ENCODE data around the gene NUDT2.
"Not testable (repeated sequence)": the region's sequence is repeated elsewhere in the genome, so short reads cannot be mapped to it uniquely, and the experiment has no call there.

The NUDT2 gene

GRCh38 chr9:34328500-34328986 lies 826 bp upstream of the NUDT2 start:
- H3K27me3 Mint-ChIP-seq = no peaks in the 10 kb centered on the region
- H3K27ac Mint-ChIP-seq = peak overlapping the region; percentile 99 to 100
- peaks cover 38% of the 10 kb centered on the region for H3K4me1 Mint-ChIP-seq
- H3K4me3 Mint-ChIP-seq = peak overlapping the region; percentile 96 to 97
- DNase-seq = no peak
- H3K9me3 Mint-ChIP-seq = no peaks in the 10 kb centered on the region
- no peak for ATAC-seq

GRCh38 chr9:34331196-34331595 lies 1.8 kb downstream of the NUDT2 start:
- DNase-seq = no peak
- no peaks in the 10 kb centered on the region for H3K27me3 Mint-ChIP-seq
- ATAC-seq = no peak
- no peaks in the 10 kb centered on the region for H3K9me3 Mint-ChIP-seq
- peaks cover 48% of the 10 kb centered on the region for H3K4me1 Mint-ChIP-seq
- H3K27ac Mint-ChIP-seq = no peak overlapping the region
- H3K4me3 Mint-ChIP-seq = no peak overlapping the region

- Mint-ChIP-seq H3K27ac (no peak overlapping the region), H3K4me3 (peak overlapping the region in 1 of 2 donors; percentile 19)
- ATAC-seq = no peak
Measured at GRCh38 chr9:34332076-34332964, 3.0 kb downstream of the NUDT2 start.

GRCh38 chr9:34333836-34334235 lies 4.5 kb downstream of the NUDT2 start:
- ATAC-seq = no peak
- no peak for DNase-seq
- H3K27ac Mint-ChIP-seq = no peak overlapping the region
- H3K27me3 Mint-ChIP-seq = no peaks in the 10 kb centered on the region
- no peaks in the 10 kb centered on the region for H3K9me3 Mint-ChIP-seq
- H3K4me3 Mint-ChIP-seq = no peak overlapping the region
- peaks cover 39% of the 10 kb centered on the region for H3K4me1 Mint-ChIP-seq

More at GRCh38 chr9:34332076-34332964, 3.0 kb downstream of the NUDT2 start:
- no peak for DNase-seq
- H3K9me3 Mint-ChIP-seq = no peaks in the 10 kb centered on the region
- no peaks in the 10 kb centered on the region for H3K27me3 Mint-ChIP-seq
- H3K4me1 Mint-ChIP-seq = peaks cover 47% of the 10 kb centered on the region

- DNase-seq = no peak
- H3K4me3 Mint-ChIP-seq = no peak overlapping the region
- no peaks in the 10 kb centered on the region for H3K27me3 Mint-ChIP-seq
- peaks cover 39% of the 10 kb centered on the region for H3K4me1 Mint-ChIP-seq
- peak overlapping the region; percentile 69 to 87 for H3K27ac Mint-ChIP-seq
- H3K9me3 Mint-ChIP-seq = no peaks in the 10 kb centered on the region
- ATAC-seq = no peak
Measured at GRCh38 chr9:34334337-34334824, 5.0 kb downstream of the NUDT2 start.

GRCh38 chr9:34334916-34335315 lies 5.5 kb downstream of the NUDT2 start:
- Mint-ChIP-seq H3K4me3 (no peak overlapping the region), H3K9me3 (no peaks in the 10 kb centered on the region), H3K27me3 (no peaks in the 10 kb centered on the region), H3K4me1 (peaks cover 37% of the 10 kb centered on the region), H3K27ac (no peak overlapping the region)
- ATAC-seq (no peak), DNase-seq (no peak)

GRCh38 chr9:34335376-34335775 lies 6.0 kb downstream of the NUDT2 start:
- ATAC-seq (no peak), DNase-seq (no peak)
- no peaks in the 10 kb centered on the region for H3K27me3 Mint-ChIP-seq
- H3K9me3 Mint-ChIP-seq = no peaks in the 10 kb centered on the region
- no peak overlapping the region for H3K27ac Mint-ChIP-seq
- H3K4me1 Mint-ChIP-seq = peaks cover 32% of the 10 kb centered on the region
- H3K4me3 Mint-ChIP-seq = no peak overlapping the region

- Mint-ChIP-seq H3K27me3 (no peaks in the 10 kb centered on the region), H3K9me3 (no peaks in the 10 kb centered on the region), H3K4me1 (peaks cover 16% of the 10 kb centered on the region), H3K27ac (no peak overlapping the region), H3K4me3 (no peak overlapping the region)
- ATAC-seq = no peak
- DNase-seq = no peak
Measured at GRCh38 chr9:34337403-34337802, 8.0 kb downstream of the NUDT2 start.

- not testable (repeated sequence) for ATAC-seq
Measured at GRCh38 chr9:34338079-34338478, 8.7 kb downstream of the NUDT2 start.

GRCh38 chr9:34338665-34339385 lies 9.5 kb downstream of the NUDT2 start:
- Mint-ChIP-seq H3K4me1 (peaks cover 10% of the 10 kb centered on the region), H3K4me3 (no peak overlapping the region), H3K27ac (no peak overlapping the region), H3K9me3 (no peaks in the 10 kb centered on the region), H3K27me3 (no peaks in the 10 kb centered on the region)
- no peak for DNase-seq
- no peak for ATAC-seq

More at GRCh38 chr9:34338079-34338478, 8.7 kb downstream of the NUDT2 start:
- H3K27me3 Mint-ChIP-seq, H3K9me3 Mint-ChIP-seq, DNase-seq, H3K27ac Mint-ChIP-seq, H3K4me3 Mint-ChIP-seq: not testable (repeated sequence)
- peaks cover 10% of the 10 kb centered on the region for H3K4me1 Mint-ChIP-seq

GRCh38 chr9:34341659-34342295 lies 12.4 kb downstream of the NUDT2 start:
- Mint-ChIP-seq H3K27ac (no peak overlapping the region), H3K27me3 (no peaks in the 10 kb centered on the region), H3K4me1 (no peaks in the 10 kb centered on the region), H3K4me3 (no peak overlapping the region), H3K9me3 (no peaks in the 10 kb centered on the region)
- DNase-seq = no peak
- no peak for ATAC-seq

- H3K27ac Mint-ChIP-seq = no peak overlapping the region
- H3K27me3 Mint-ChIP-seq = no peaks in the 10 kb centered on the region
- ATAC-seq (no peak), DNase-seq (no peak)
- H3K4me1 Mint-ChIP-seq = no peaks in the 10 kb centered on the region
- H3K4me3 Mint-ChIP-seq = no peak overlapping the region
- H3K9me3 Mint-ChIP-seq = no peaks in the 10 kb centered on the region
Measured at GRCh38 chr9:34343090-34343489, 13.7 kb downstream of the NUDT2 start.

GRCh38 chr9:34343605-34344004 lies 14.2 kb downstream of the NUDT2 start:
- DNase-seq = no peak
- H3K27ac Mint-ChIP-seq = no peak overlapping the region

GRCh38 chr9:34346873-34347799 lies 17.8 kb downstream of the NUDT2 start:
- Mint-ChIP-seq H3K27ac (peak overlapping the region; percentile 44 to 76), H3K27me3 (no peaks in the 10 kb centered on the region), H3K9me3 (no peaks in the 10 kb centered on the region), H3K4me1 (no peaks in the 10 kb centered on the region), H3K4me3 (no peak overlapping the region)
- ATAC-seq = no peak
- no peak for DNase-seq

More at GRCh38 chr9:34343605-34344004, 14.2 kb downstream of the NUDT2 start:
- ATAC-seq = no peak
- Mint-ChIP-seq H3K9me3 (no peaks in the 10 kb centered on the region), H3K4me3 (no peak overlapping the region), H3K27me3 (no peaks in the 10 kb centered on the region), H3K4me1 (no peaks in the 10 kb centered on the region)

- DNase-seq (no peak), ATAC-seq (no peak)
- no peak overlapping the region for H3K4me3 Mint-ChIP-seq
- no peaks in the 10 kb centered on the region for H3K4me1 Mint-ChIP-seq
- H3K9me3 Mint-ChIP-seq = no peaks in the 10 kb centered on the region
- no peaks in the 10 kb centered on the region for H3K27me3 Mint-ChIP-seq
- H3K27ac Mint-ChIP-seq = peak overlapping the region in 1 of 2 donors; percentile 76
Measured at GRCh38 chr9:34347800-34348158, 18.4 kb downstream of the NUDT2 start.

Data from stimulated activated naive CD8-positive, alpha-beta T cell treated with anti-CD3 and anti-CD28 coated beads, Interleukin-15, amount 100 ng/mL, for 72 hours (primary cell).